H1 (cell line): Measurements from ENCODE around the gene TM7SF3. TPM values are rescaled to one million over a fixed set of nuclear protein-coding genes. Genes with fewer than 3 reads are reported as not detected.
A peak's percentile ranks its signal among the peaks of the same experiment; 100 is the strongest.

Source experiments
- ASH2L ChIP-seq: fragments of 200-600, 300-600 bp; sonication (generic); IDR thresholded peaks from one replicate; pipeline ENCODE4 v1.7.1; 2017; ENCODE audit warnings: low read length
- CHD2 ChIP-seq: IDR thresholded peaks from 2 replicates; pipeline ENCODE4 v1.6.1; 2012; ENCODE audit warnings: low read length, improper control_type of control experiment
- CREB1 ChIP-seq: IDR thresholded peaks from 2 replicates; pipeline ENCODE4 v1.6.1; 2012; ENCODE audit warnings: inconsistent platforms
- KDM4A ChIP-seq: IDR thresholded peaks from one replicate; pipeline ENCODE4 v1.7.1; 2012; ENCODE audit warnings: low read depth, mild to moderate bottlenecking, moderate library complexity, low read length, inconsistent platforms; ENCODE audit not compliant: severe bottlenecking
- KDM5A ChIP-seq: fragments of 200-600 bp; IDR thresholded peaks from 2 replicates; pipeline ENCODE4 v1.7.1; 2012; ENCODE audit warnings: mild to moderate bottlenecking, low read length, inconsistent platforms, mixed read lengths
- POLR2A ChIP-seq, 2 experiments: IDR thresholded peaks; 1 replicate in 1 of 2; 2 replicates in 1 of 2; pipeline ENCODE4 v1.6.1; 2011; ENCODE audit warnings: low read depth in 2 of 2, low read length in 2 of 2, mild to moderate bottlenecking in 2 of 2; ENCODE audit errors: control extremely low read depth in 1 of 2
- POLR2AphosphoS5 ChIP-seq: IDR thresholded peaks from 2 replicates; pipeline ENCODE4 v1.6.1; 2011; ENCODE audit warnings: low read depth, low read length
- RBBP5 ChIP-seq: IDR thresholded peaks from 2 replicates; pipeline ENCODE4 v1.7.1; 2012; ENCODE audit warnings: low read depth, mild to moderate bottlenecking, inconsistent platforms, low read length, moderate library complexity, borderline replicate concordance
- SP4 ChIP-seq: IDR thresholded peaks from 2 replicates; pipeline ENCODE4 v1.6.1; 2012; ENCODE audit warnings: low read length, inconsistent platforms
- TAF1 ChIP-seq: IDR thresholded peaks from 2 replicates; pipeline ENCODE4 v1.6.1; 2011; ENCODE audit warnings: mild to moderate bottlenecking, low read depth, low read length
- TAF7 ChIP-seq: optimal IDR thresholded peaks from 2 replicates; pipeline ENCODE3; 2011; ENCODE audit warnings: low read depth, mild to moderate bottlenecking, inconsistent platforms, low read length, moderate library complexity, borderline replicate concordance
- TBP ChIP-seq: IDR thresholded peaks from 2 replicates; pipeline ENCODE4 v1.6.1; 2011; ENCODE audit warnings: low read depth, low read length, improper control_type of control experiment
- polyA plus RNA-seq, 7 experiments: library from polyadenylated mRNA; depleted of rRNA in 3 of 7; stranded (reverse) in 5 of 7; unstranded in 2 of 7; fragments of >200 nt in 5 of 7; fragments of 200-250 nt in 2 of 7; gene quantifications; 1 replicate in 5 of 7; 2 replicates in 1 of 7; 4 replicates in 1 of 7; pipeline versions ENCODE4 v1.2.1 to v1.2.3, GENCODE V29; 2011 to 2013; ENCODE audit warnings: missing spikeins in 2 of 7, mixed read lengths in 2 of 7
- total RNA-seq: library from RNA; stranded (reverse); fragmentation: NEBNext Ultra II Directional; extraction: Animal tissue kit (Norgen Biotek cat#: 25700); gene quantifications from 2 replicates; pipeline ENCODE4 v1.2.1, GENCODE V29; 2021
- TF ChIP-seq, protein P1 (sequence below): IDR thresholded peaks from 2 replicates; pipeline ENCODE4 v1.6.1; 2012; ENCODE audit warnings: inconsistent platforms

Gene TM7SF3
- total and polyA plus RNA-seq, 2 of the 8 experiments (the other 6 are each of a cell fraction or from before 2014, with no cell fraction given) = 57.9 to 77.2 TPM

DNA sequence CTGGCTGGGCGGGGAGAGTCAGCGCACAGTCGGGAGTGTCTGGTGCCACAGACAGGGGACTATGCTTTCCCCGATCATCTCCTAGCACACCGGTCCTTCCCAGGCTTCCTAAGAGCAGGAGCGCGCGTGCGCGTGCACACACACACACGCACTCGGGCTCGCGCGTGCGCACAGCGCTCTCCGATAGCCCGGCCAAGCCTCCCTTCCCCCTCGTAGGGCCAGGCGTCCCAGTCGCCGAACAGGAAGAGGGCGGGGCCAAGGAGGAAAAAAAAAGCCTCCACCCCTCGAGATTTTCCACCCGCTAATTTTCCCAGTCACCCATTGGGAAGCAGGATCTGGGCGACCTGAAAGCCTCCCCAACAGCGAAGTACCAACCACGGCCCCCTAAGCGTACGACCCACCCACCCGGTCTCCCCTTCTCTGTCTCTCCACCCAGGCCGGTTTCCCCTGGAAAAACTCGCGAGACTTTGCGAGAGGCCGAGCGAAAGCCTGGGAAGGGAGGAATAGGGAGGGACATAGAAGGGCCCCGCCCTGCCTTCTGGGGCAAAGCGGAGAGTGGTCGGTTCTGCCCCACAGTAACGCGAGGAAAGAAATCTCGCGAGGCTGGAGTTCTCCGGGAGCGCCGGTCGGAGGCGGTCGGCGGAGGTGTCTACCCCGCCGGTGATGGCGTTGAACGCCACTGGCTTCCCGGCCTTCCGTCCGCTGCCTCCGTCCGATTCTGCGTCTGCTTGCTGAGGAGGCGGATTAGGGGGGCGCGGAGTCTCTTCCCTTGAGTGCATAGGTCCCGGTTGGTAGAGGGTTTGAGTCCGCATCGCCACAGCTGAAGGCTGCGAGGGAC lies 76.1 kb downstream of the TM7SF3 start, which contains the start of the genes FGFR1OP2 and INTS13 (continued):
- TF ChIP-seq CHD2 (peak; percentile 97), ASH2L (peak; percentile 32), CREB1 (peak; percentile 38; the same call in 1 of the 2 replicates), TAF7 (peak; percentile 56), KDM4A (peak; percentile 88), TAF1 (peak; percentile 96), RBBP5 (peak; percentile 55; the same call in 1 of the 2 replicates), KDM5A (0 out of 2 replicates have a peak, but pooled peaks have one; percentile 17), TBP (peak; percentile 93), POLR2A (IDR thresholded peaks at IDR 0.05; ENCODE audit: control extremely low read depth in 1 of 2, low read depth in 2 of 2, low read length in 2 of 2) (peak; percentile 88 to 92), POLR2AphosphoS5 (peak; percentile 94), SP4 (peak; percentile 30; the same call in 1 of the 2 replicates)
- TF ChIP-seq, protein P1, sequence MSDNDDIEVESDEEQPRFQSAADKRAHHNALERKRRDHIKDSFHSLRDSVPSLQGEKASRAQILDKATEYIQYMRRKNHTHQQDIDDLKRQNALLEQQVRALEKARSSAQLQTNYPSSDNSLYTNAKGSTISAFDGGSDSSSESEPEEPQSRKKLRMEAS = peak; percentile 25; the same call in 1 of the 2 replicates
